Activated CD8-positive, alpha-beta memory T cell treated with anti-CD3 and anti-CD28 coated beads, Interleukin-2, amount 10 ng/mL, durations not matched to agents 7 days and 5 days (primary cell): Measurements from ENCODE around the gene CLBA1. TPM values are rescaled to one million over a fixed set of nuclear protein-coding genes. Genes with fewer than 3 reads are reported as not detected.
"Not testable (repeated sequence)": the region's sequence is repeated elsewhere in the genome, so short reads cannot be mapped to it uniquely, and the experiment has no call there.

Source experiments
- ATAC-seq: fragments of 150-1000 bp; cut with Tn5 transposase; one replicate; pipeline ENCODE4 v1.10.0; 2021; ENCODE audit warnings: moderate library complexity
- CTCF ChIA-PET: fragments of 350-600 bp; sonication (Branson Sonifier 250); formaldehyde crosslinking; loops from one replicate; lab custom pipeline; 2021; ENCODE audit warnings: antibody characterized with exemption; lab: Charles Lee
- DNase-seq: peaks from one replicate; pipeline ENCODE4 v3.0.0-alpha.2; 2020
- H3K27ac Mint-ChIP-seq: one replicate; pipeline ENCODE4 v1.8.0; 2021; ENCODE audit warnings: mild to moderate bottlenecking, mixed read lengths
- H3K27me3 Mint-ChIP-seq: one replicate; pipeline ENCODE4 v1.8.0; 2021; ENCODE audit warnings: mixed read lengths
- H3K36me3 Mint-ChIP-seq: one replicate; pipeline ENCODE4 v1.8.0; 2021; ENCODE audit warnings: mild to moderate bottlenecking, mixed read lengths
- H3K4me1 Mint-ChIP-seq: one replicate; pipeline ENCODE4 v1.8.0; 2021; ENCODE audit warnings: mixed read lengths
- H3K4me3 Mint-ChIP-seq: one replicate; pipeline ENCODE4 v1.8.0; 2021; ENCODE audit warnings: mild to moderate bottlenecking, moderate library complexity, mixed read lengths
- H3K9me3 Mint-ChIP-seq: one replicate; pipeline ENCODE4 v1.8.0; 2022; ENCODE audit warnings: low read depth, mixed read lengths
- total RNA-seq, 2 experiments: library from RNA; stranded (reverse); gene quantifications; one replicate each; pipeline ENCODE4 v1.2.3, GENCODE V29; 2021

The CLBA1 gene
- total RNA-seq, 2 experiments from 2014 or later: 0.56 to 0.67 TPM

- H3K4me1 Mint-ChIP-seq, CTCF ChIA-PET, H3K9me3 Mint-ChIP-seq, ATAC-seq, DNase-seq, H3K4me3 Mint-ChIP-seq, H3K27ac Mint-ChIP-seq, H3K36me3 Mint-ChIP-seq: not testable (repeated sequence)
- H3K27me3 Mint-ChIP-seq: peaks cover 12% of the 10 kb centered on the region
Measured at GRCh38 chr14:104943216-104944015, 42.2 kb upstream of the CLBA1 start.

GRCh38 chr14:104944016-104944308, 41.6 kb upstream of the CLBA1 start:
- H3K4me1 Mint-ChIP-seq, H3K27ac Mint-ChIP-seq, CTCF ChIA-PET, DNase-seq, H3K4me3 Mint-ChIP-seq, H3K9me3 Mint-ChIP-seq, H3K27me3 Mint-ChIP-seq, ATAC-seq, H3K36me3 Mint-ChIP-seq: not testable (repeated sequence)

- not testable (repeated sequence) for H3K4me1 Mint-ChIP-seq, H3K27ac Mint-ChIP-seq, ATAC-seq, H3K36me3 Mint-ChIP-seq, DNase-seq, H3K4me3 Mint-ChIP-seq, H3K27me3 Mint-ChIP-seq, H3K9me3 Mint-ChIP-seq
- CTCF ChIA-PET: interaction anchor here (1.5 kb wide), 1 partner anchor 11 kb away, joined by 4 read pairs; no protein-coding TSS in a partner anchor
Measured at GRCh38 chr14:104944436-104945205, 41.0 kb upstream of the CLBA1 start.

GRCh38 chr14:104945266-104945665, 40.3 kb upstream of the CLBA1 start:
- not testable (repeated sequence) for ATAC-seq, H3K4me1 Mint-ChIP-seq, H3K27me3 Mint-ChIP-seq, H3K36me3 Mint-ChIP-seq, H3K9me3 Mint-ChIP-seq, H3K27ac Mint-ChIP-seq, DNase-seq, H3K4me3 Mint-ChIP-seq
- CTCF ChIA-PET: interaction anchor here (1.5 kb wide), 1 partner anchor 12 kb away, joined by 4 read pairs; no protein-coding TSS in a partner anchor

- H3K27ac Mint-ChIP-seq, H3K27me3 Mint-ChIP-seq, ATAC-seq, H3K4me1 Mint-ChIP-seq, H3K36me3 Mint-ChIP-seq, H3K9me3 Mint-ChIP-seq, DNase-seq, H3K4me3 Mint-ChIP-seq, CTCF ChIA-PET: not testable (repeated sequence)
Measured at GRCh38 chr14:104945986-104946965, 39.3 kb upstream of the CLBA1 start.

GRCh38 chr14:104947201-104947600, 38.4 kb upstream of the CLBA1 start:
- H3K27ac Mint-ChIP-seq, H3K27me3 Mint-ChIP-seq, DNase-seq, H3K36me3 Mint-ChIP-seq, H3K9me3 Mint-ChIP-seq, ATAC-seq, H3K4me3 Mint-ChIP-seq, H3K4me1 Mint-ChIP-seq, CTCF ChIA-PET: not testable (repeated sequence)

- ATAC-seq, H3K9me3 Mint-ChIP-seq, H3K36me3 Mint-ChIP-seq, CTCF ChIA-PET, H3K4me3 Mint-ChIP-seq, H3K4me1 Mint-ChIP-seq, DNase-seq, H3K27ac Mint-ChIP-seq, H3K27me3 Mint-ChIP-seq: not testable (repeated sequence)
Measured at GRCh38 chr14:104947881-104948735, 37.5 kb upstream of the CLBA1 start.

- CTCF ChIA-PET: no interaction called here
- Mint-ChIP-seq H3K36me3 (no peaks in the 10 kb centered on the region), H3K27me3 (no peaks in the 10 kb centered on the region), H3K4me1 (no peaks in the 10 kb centered on the region), H3K9me3 (no peaks in the 10 kb centered on the region), H3K27ac (no peak overlapping the region), H3K4me3 (no peak overlapping the region)
- ATAC-seq: no peak
- DNase-seq: no peak
Measured at GRCh38 chr14:104948736-104949031, 36.9 kb upstream of the CLBA1 start.

- H3K4me3 Mint-ChIP-seq, H3K27ac Mint-ChIP-seq, H3K4me1 Mint-ChIP-seq, DNase-seq, H3K27me3 Mint-ChIP-seq, ATAC-seq, H3K9me3 Mint-ChIP-seq, H3K36me3 Mint-ChIP-seq, CTCF ChIA-PET: not testable (repeated sequence)
Measured at GRCh38 chr14:104949406-104949955, 36.1 kb upstream of the CLBA1 start.

- no peaks in the 10 kb centered on the region for H3K4me1 Mint-ChIP-seq
- H3K36me3 Mint-ChIP-seq: no peaks in the 10 kb centered on the region
- CTCF ChIA-PET: no interaction called here
- ATAC-seq (no peak), DNase-seq (no peak)
- no peak overlapping the region for H3K27ac Mint-ChIP-seq
- no peak overlapping the region for H3K4me3 Mint-ChIP-seq
- H3K9me3 Mint-ChIP-seq: no peaks in the 10 kb centered on the region
- H3K27me3 Mint-ChIP-seq: no peaks in the 10 kb centered on the region
Measured at GRCh38 chr14:104950021-104950420, 35.6 kb upstream of the CLBA1 start.

- H3K4me3 Mint-ChIP-seq, CTCF ChIA-PET, H3K9me3 Mint-ChIP-seq, H3K27me3 Mint-ChIP-seq, H3K4me1 Mint-ChIP-seq, H3K36me3 Mint-ChIP-seq, H3K27ac Mint-ChIP-seq, ATAC-seq, DNase-seq: not testable (repeated sequence)
Measured at GRCh38 chr14:104950701-104951100, 34.9 kb upstream of the CLBA1 start.

- H3K36me3 Mint-ChIP-seq, H3K27ac Mint-ChIP-seq, H3K4me3 Mint-ChIP-seq, ATAC-seq, H3K4me1 Mint-ChIP-seq, H3K27me3 Mint-ChIP-seq, DNase-seq, CTCF ChIA-PET, H3K9me3 Mint-ChIP-seq: not testable (repeated sequence)
Measured at GRCh38 chr14:104951863-104952657, 33.5 kb upstream of the CLBA1 start.
